Measurements from ENCODE around the gene BMP8B.

The BMP8B gene

GRCh38 chr1:39757501-39757900, 31.2 kb downstream of the BMP8B start:
- DNase-seq (ENCODE audit: low read depth), result no peak

GRCh38 chr1:39755965-39756659, 32.6 kb downstream of the BMP8B start:
- no peak for DNase-seq (ENCODE audit: low read depth)

- DNase-seq (ENCODE audit: low read depth), result no peak
These were observed 33.7 kb downstream of the BMP8B start for GRCh38 chr1:39754906-39755504.

- DNase-seq (ENCODE audit: low read depth), result no peak
These were observed 34.6 kb downstream of the BMP8B start for GRCh38 chr1:39754026-39754570.

- DNase-seq (ENCODE audit: low read depth), result no peak
These were observed 35.3 kb downstream of the BMP8B start for GRCh38 chr1:39753132-39754025.

GRCh38 chr1:39752703-39753102, 36.0 kb downstream of the BMP8B start:
- no peak for DNase-seq (ENCODE audit: low read depth)

- DNase-seq (ENCODE audit: low read depth), result no peak
These were observed 37.1 kb downstream of the BMP8B start for GRCh38 chr1:39751595-39751994.

- DNase-seq (ENCODE audit: low read depth), result no peak
These were observed 43.5 kb downstream of the BMP8B start for GRCh38 chr1:39745016-39745670.

GRCh38 chr1:39738622-39739366, 49.9 kb downstream of the BMP8B start, which contains the start of gene PPIE:
TSS of gene PPIE (plus strand) at chr1:39738882. CDS start at chr1:39738901, 19 bp downstream.
- peak; percentile 34 for DNase-seq (ENCODE audit: low read depth)

GRCh38 chr1:39737546-39738169, 51.0 kb downstream of the BMP8B start:
- no peak for DNase-seq (ENCODE audit: low read depth)

GRCh38 chr1:39735731-39736130, 52.9 kb downstream of the BMP8B start:
- DNase-seq (ENCODE audit: low read depth), result no peak

- DNase-seq (ENCODE audit: low read depth), result no peak
These were observed 55.5 kb downstream of the BMP8B start for GRCh38 chr1:39733161-39733560.

- DNase-seq (ENCODE audit: low read depth), result no peak
These were observed 55.9 kb downstream of the BMP8B start for GRCh38 chr1:39732730-39733129.

GRCh38 chr1:39729842-39730241, 58.8 kb downstream of the BMP8B start:
- no peak for DNase-seq (ENCODE audit: low read depth)

- DNase-seq (ENCODE audit: low read depth), result no peak
These were observed 59.6 kb downstream of the BMP8B start for GRCh38 chr1:39729030-39729429.

- DNase-seq (ENCODE audit: low read depth), result no peak
These were observed 60.7 kb downstream of the BMP8B start for GRCh38 chr1:39727932-39728317.

GRCh38 chr1:39727221-39727931, 61.3 kb downstream of the BMP8B start:
- DNase-seq (ENCODE audit: low read depth), result no peak

- DNase-seq (ENCODE audit: low read depth), result no peak
These were observed 62.1 kb downstream of the BMP8B start for GRCh38 chr1:39726600-39726999.

- no peak for DNase-seq (ENCODE audit: low read depth)
These were observed 66.2 kb downstream of the BMP8B start for GRCh38 chr1:39722495-39722894.

GRCh38 chr1:39721664-39722063, 67.0 kb downstream of the BMP8B start:
- no peak for DNase-seq (ENCODE audit: low read depth)
